A204.1 (cell line): ENCODE results near the gene MPRIP.
"Not testable (repeated sequence)": the region's sequence is repeated elsewhere in the genome, so short reads cannot be mapped to it uniquely, and the experiment has no call there.

Experiments used
- FAIRE-seq: peaks from 2 replicates; lab custom pipeline; 2012; peaks lifted over from hg19 to GRCh38; lab: Jason Lieb, UNC

MPRIP gene

GRCh38 chr17:17042384-17042736, at the start of gene MPRIP:
TSS of gene MPRIP (plus strand) at chr17:17042457. CDS start at chr17:17042849, 392 bp downstream.
- FAIRE-seq, result no peak

- no peak for FAIRE-seq
Observed at GRCh38 chr17:16994631-16995030, 47.6 kb upstream of the MPRIP start.

- FAIRE-seq, result no peak
Observed at GRCh38 chr17:16995930-16996329, 46.3 kb upstream of the MPRIP start.

- not testable (repeated sequence) for FAIRE-seq
Observed at GRCh38 chr17:16996726-16997125, 45.5 kb upstream of the MPRIP start.

DNA sequence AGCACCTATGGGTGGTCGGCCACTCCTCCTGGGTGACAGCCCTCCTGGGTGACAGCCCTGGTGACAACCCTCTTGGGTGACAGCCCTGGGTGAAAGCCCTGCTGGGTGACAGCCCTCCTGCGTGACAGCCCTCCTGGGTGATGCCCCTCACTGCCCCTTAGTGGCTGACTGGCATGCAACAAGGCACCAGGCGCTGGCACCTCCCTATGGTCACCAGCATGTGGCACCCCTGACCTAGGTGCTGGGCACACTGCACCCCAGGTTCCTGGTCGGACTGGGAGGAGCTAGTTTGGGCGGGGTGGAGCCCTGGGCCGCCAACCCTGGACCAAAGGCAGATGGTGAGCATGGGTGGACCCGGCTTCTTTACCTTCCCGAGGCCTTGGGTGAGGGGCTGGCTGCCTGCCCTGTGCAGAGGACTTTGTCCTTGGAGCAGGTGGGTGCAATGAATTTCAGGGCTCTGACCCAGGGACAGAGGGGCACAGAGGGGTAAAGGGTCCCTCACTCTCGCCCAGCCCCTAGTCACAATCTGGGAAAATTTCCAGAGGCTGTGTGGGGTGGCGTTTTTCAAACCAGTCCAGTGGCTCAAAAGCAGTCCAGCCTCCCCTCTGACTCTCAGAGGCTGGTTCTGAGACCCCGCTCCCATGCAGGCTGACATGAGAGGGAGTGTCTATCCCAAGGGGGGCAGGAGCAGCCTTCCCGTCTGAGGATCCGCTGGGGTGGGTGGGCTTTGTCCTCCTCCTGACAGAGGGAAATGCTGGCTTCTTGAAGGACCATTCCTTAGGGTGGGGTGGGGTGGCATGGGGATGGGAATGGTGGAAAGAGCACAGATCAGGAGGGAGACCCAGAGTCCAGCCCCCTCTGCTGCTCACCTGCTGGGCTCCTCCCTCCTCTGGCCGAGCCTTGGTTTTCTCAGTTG, 44.5 kb upstream of the MPRIP start:
- no peak for FAIRE-seq

- FAIRE-seq, result no peak
Observed at GRCh38 chr17:16999931-17000625, 42.2 kb upstream of the MPRIP start.

DNA sequence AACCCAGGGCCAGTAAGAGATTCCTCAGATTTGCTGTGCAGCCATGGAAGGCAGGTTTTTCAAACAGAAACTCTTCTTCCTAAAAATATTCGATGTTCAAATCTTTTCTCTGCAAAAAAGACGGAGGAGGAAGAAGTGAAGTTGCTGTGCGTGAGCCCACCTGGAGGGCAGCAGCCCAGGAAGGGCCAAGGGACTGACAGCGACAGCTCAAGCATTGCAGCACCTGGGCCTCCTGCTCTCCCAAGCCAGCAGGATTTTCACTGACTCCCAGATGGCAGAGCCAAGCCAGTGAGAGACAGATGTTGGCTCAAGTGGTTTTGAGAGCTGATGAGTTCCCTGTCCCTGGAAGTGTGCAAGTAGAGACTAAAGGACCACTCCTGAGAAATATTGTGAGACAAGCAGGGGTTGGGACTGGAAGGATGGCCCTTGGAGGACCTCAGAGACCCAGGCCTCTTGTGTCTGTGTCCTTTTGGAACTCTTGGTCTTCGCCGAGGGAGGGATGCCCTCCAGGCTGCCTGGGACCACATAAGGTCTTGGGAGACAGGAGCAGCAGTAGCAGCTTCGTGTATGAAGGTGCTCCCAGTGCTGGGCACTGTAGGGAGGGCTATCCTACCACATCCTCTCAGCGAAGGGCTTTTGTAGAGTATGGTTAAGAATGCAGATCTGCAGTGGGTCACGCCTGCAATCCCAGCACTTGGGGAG, 41.0 kb upstream of the MPRIP start:
- FAIRE-seq, result no peak

GRCh38 chr17:17001874-17002520, 40.3 kb upstream of the MPRIP start:
- no peak for FAIRE-seq

GRCh38 chr17:17002731-17003715, 39.2 kb upstream of the MPRIP start:
- FAIRE-seq, result not testable (repeated sequence)

GRCh38 chr17:17004251-17004996, 37.8 kb upstream of the MPRIP start:
- FAIRE-seq, result no peak

GRCh38 chr17:17004997-17005614, 37.2 kb upstream of the MPRIP start:
- FAIRE-seq, result not testable (repeated sequence)

DNA sequence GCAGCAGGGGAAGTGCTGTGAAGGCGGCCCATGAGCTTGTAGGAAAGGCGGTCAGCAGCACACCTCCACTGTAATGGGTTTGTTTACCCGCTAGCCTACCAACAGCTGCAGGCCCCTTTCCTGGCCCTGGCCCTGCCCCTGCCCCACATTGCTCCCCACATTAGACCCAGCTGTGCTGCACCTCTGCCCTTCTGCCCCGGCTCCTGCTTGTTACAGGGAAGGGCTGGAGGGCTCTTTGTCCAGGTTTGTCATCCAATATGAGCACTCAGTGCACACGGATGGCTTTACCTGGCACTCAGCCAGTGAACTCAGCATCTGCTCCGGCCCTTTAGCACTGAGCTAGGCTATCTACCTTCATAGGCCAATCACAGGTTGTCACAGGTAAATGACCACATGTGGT, 34.4 kb upstream of the MPRIP start:
- not testable (repeated sequence) for FAIRE-seq

GRCh38 chr17:17008621-17009397, 33.4 kb upstream of the MPRIP start:
- not testable (repeated sequence) for FAIRE-seq

DNA sequence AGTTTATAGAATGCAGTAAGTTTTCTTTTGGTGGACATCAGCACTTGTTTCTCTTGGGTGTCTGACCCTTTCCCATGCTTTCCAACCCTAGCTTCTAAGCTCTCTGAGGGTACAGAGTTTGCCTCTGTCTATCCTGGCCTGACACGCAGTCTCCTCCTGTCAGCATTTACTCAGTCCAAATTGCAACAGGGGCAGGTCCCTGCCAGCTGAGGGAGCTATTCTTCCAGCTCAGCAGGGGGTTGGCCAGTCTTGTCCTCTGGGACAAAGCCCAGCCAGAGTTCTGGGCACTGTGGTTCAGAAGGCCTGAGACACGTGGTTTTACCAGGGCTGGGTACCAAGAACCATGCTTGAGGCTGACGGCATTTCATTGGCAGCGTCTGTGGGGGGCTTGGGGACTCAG, 32.3 kb upstream of the MPRIP start:
- FAIRE-seq, result not testable (repeated sequence)

DNA sequence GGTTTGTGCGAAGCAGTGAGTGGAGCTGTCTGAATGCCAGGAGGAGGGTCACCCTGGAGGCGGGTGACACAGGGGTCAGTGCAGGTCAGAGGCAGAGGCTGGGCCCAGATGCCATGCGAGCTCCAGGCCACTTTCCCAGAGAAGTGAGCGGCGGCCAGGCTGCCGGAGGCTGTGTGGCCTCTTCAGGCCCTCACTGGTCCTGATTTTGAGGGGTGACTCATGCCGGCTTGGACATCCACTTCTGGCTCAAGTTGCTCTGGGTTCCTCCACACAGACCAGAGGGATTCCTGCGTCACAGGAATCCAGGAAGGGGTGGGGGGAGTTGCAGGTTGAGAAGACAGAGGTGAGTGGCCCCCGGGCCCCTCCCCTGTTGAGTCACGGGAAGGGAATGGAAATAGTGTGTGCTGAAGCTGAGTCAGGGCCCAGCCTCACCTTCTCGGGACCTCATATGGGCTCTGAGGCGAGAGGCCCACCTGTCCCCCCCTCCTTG, 31.7 kb upstream of the MPRIP start:
- FAIRE-seq, result not testable (repeated sequence)

- FAIRE-seq, result not testable (repeated sequence)
Observed at GRCh38 chr17:17011043-17011907, 31.0 kb upstream of the MPRIP start.

DNA sequence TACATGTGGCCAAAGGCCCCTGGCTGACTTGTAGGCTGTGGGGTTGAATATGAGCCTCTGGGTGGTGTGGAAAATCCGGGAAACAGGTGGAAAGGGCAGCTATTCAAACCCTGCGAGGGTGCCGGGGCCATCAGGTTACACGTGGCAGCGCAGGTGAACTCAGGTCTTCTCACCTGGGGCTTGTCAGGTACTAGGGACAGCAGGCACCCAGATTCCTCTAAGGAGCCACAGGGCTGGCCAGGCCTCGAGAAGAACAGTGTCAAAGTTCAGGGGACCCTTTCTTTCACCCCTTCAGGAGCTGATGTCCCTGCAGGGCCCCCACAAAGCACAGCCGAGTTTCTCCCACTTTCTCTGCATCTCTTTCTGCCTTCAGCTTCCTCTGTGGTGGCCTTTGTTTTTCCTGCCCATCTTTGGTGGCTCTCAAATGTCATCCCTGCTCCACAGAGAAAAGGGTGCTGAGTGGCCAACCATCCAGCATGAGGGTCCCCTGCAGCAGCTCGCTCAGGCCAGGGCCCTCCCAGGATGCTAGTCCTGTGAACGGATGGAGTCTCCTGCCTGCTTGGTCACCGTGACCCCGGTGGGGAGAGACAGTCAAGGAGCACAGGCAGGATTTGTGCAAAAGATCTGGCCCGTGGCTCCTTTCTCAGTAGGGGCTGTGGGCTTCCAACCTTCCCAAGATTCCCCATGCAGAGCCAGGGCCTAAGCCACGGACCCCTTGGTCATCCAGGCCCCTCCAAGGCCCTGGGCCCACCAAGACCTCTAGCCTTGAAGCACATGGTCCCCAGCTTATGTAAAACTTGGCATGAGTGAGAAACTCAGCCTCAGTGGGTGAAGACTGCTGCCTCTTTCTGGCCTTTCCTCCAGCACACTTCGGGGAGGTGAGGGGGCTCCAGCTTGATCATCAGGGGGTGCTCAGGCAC, 28.2 kb upstream of the MPRIP start:
- FAIRE-seq, result not testable (repeated sequence)
